Lower leg skin (tissue), 4 donors: ENCODE data around the gene CCDC102B. TPM values are rescaled to one million over a fixed set of nuclear protein-coding genes. Genes with fewer than 3 reads are reported as not detected.

Experiments
- DNase-seq, 2 donors: peaks; one replicate each; pipeline ENCODE4 v3.0.0-alpha.2; 2019; ENCODE audit warnings: low spot score in 2 of 2
- H3K4me3 ChIP-seq: fragments of 200-600 bp; sonication (generic); 2 replicates; pipeline ENCODE4 v1.5.1; 2017; ENCODE audit warnings: mild to moderate bottlenecking, low read depth; ENCODE audit not compliant: poor library complexity, severe bottlenecking
- CTCF ChIP-seq, 3 donors: fragments of 450-650 bp; IDR thresholded peaks; one replicate each; pipeline ENCODE4 v1.5.1; 2016; ENCODE audit warnings: antibody characterized with exemption in 3 of 3, mild to moderate bottlenecking in 3 of 3, moderate library complexity in 2 of 3
- POLR2A ChIP-seq, 2 donors: fragments of 450-650 bp; IDR thresholded peaks; one replicate each; pipeline ENCODE4 v1.6.1; 2016 to 2017; ENCODE audit warnings: antibody characterized with exemption in 2 of 2, mild to moderate bottlenecking in 1 of 2, moderate library complexity in 1 of 2
- WGBS, 2 donors: methylation state at CpG; one replicate each; pipeline ENCODE4 v1.1.5; 2018; 5-methylcytosine and 5-hydroxymethylcytosine counted together
- intact Hi-C: fragments of 100-400 bp; cut with DNase I; formaldehyde crosslinking; loops from one replicate; pipeline ENCODE4 v1.15.0; 2023; ENCODE audit warnings: low total_unique reads
- total RNA-seq, 4 donors: library from RNA; depleted of rRNA; stranded (reverse); fragments of >200 nt; gene quantifications; one replicate each; pipeline ENCODE4 v1.1.0, GENCODE V29; 2016

CCDC102B gene
- total RNA-seq, 4 donors from 2014 or later: 0.72 to 2.1 (median 1.5) TPM

DNA sequence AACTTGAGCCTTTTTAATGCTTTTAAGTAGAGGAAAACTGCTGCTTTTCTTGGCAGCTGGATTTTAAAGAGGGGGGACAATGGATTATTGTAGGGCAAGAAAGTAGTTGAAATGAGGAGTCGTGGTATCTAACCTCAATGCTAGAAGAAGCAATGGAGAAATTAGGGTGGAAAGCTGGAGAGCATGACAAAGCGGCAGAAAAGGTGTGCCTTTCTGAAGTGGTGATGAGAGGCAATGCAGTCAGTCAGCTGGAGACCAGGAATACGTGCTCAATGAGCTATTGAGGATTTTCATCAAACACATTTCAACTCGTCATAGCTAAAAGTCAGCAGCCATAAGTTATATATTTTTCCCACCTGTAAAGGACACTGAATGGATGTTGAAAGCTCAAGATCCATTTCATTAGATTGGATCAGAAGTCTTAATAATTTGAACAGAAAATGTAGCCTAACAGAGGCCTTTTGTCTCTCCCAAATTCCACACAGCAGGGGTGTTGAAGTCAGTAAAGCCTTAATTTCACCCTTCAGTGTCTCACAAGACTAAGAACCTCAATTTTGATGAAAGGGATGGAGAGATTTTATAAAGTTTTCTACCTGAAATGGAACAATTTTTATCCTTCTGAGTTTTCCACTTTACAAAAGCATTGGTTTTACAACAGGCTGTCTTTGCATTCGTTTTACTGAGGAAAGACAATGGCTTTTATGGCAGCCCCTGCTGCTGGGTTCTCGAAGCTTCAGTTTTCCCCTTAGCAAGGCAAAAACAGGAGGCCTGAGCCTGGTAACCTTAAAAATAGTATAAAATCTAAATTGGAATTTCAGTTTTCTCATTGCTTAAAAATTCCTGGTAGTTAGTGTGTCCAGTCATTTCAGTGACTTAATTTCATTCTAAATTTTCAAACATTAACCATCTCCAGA lies 131.1 kb downstream of the CCDC102B start:
- no peak for DNase-seq
- TF ChIP-seq CTCF (IDR thresholded peaks at IDR 0.05) (no peak), POLR2A (IDR thresholded peaks at IDR 0.05) (no peak)
- H3K4me3 ChIP-seq: no peak overlapping the region
- intact Hi-C loops: no loop called here
- 60 to 68% methylated on average over 6 of the region's 6 CpGs for WGBS, 2 donors

DNA sequence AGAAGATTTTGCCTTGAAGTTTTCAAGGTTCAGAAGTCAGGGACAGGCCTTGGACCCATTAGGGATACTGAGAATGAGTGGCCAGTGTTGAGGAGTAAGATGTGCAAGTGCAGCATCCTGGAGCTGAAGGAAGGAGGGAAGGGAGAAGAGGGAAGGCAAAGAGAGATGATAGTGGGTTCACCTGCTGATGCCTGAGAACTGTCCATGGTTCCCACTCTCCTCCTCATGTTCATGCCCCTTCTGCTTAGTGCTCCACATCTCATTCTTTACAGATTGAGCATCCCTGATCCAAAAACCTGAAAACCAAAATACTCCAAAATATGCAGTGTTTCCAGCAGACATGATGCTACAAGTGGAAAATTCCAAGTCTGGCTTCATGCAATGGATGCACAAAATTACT lies 137.8 kb downstream of the CCDC102B start:
- no peak for TF ChIP-seq POLR2A (IDR thresholded peaks at IDR 0.05)
- TF ChIP-seq CTCF (IDR thresholded peaks at IDR 0.05): no peak
- intact Hi-C loops: no loop called here
- no peak overlapping the region for H3K4me3 ChIP-seq
- no peak for DNase-seq

- no peak overlapping the region for H3K4me3 ChIP-seq
- DNase-seq: no peak
- no peak for TF ChIP-seq CTCF (IDR thresholded peaks at IDR 0.05)
- no peak for TF ChIP-seq POLR2A (IDR thresholded peaks at IDR 0.05)
- 53 to 55% methylated on average over 4 of the region's 4 CpGs for WGBS, 2 donors
- intact Hi-C loops: no loop called here
These were observed 139.2 kb downstream of the CCDC102B start for GRCh38 chr18:68937029-68937599.

- no peak overlapping the region for H3K4me3 ChIP-seq
- no peak for TF ChIP-seq CTCF (IDR thresholded peaks at IDR 0.05)
- TF ChIP-seq POLR2A (IDR thresholded peaks at IDR 0.05): no peak
- intact Hi-C loops: no loop called here
- no peak for DNase-seq
- WGBS, 2 donors: 33 to 46% methylated on average over 2 of the region's 2 CpGs
These were observed 142.2 kb downstream of the CCDC102B start for GRCh38 chr18:68940039-68940438.

DNA sequence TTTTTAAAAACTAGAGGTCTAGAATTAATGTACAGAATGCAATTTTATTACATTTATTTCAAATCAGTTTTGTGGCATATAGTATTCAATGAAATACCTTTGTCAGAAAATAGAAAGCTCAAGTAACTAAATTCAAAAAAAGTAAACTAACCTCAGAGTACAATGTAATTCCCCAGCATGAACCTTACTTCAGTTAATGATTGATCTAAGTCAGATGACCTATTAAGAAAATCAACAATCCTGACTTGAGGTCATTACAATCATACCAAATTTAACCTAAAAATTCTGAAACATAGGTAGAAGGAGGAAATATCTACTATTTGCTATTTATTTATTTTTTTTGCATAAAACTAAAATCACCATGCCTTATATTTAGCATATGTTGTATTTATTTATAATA lies 142.9 kb downstream of the CCDC102B start:
- H3K4me3 ChIP-seq: no peak overlapping the region
- DNase-seq: no peak
- intact Hi-C loops: no loop called here
- TF ChIP-seq POLR2A (IDR thresholded peaks at IDR 0.05): no peak
- no peak for TF ChIP-seq CTCF (IDR thresholded peaks at IDR 0.05)
